Measurements from ENCODE around the gene LANCL1.

DNA sequence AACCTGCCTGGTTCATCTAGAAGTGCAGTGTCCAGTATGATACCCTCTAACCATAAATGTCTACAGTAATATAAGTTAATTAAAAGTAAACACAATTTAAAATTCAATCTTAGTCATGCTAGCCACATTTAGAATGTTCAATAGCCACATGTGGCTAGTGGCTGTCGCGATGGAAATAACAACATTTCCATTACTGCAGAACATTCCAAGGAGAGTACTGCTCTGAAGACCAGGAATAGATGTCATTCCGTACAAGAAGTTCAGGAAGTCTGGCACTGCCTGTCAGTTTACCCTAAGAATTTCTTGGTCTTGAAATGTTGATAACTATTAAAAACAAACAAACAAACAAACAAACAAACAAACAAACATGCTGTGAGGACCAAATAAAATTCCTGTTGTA is 17.2 kb downstream of the LANCL1 start:
- TF ChIP-seq, protein P1, sequence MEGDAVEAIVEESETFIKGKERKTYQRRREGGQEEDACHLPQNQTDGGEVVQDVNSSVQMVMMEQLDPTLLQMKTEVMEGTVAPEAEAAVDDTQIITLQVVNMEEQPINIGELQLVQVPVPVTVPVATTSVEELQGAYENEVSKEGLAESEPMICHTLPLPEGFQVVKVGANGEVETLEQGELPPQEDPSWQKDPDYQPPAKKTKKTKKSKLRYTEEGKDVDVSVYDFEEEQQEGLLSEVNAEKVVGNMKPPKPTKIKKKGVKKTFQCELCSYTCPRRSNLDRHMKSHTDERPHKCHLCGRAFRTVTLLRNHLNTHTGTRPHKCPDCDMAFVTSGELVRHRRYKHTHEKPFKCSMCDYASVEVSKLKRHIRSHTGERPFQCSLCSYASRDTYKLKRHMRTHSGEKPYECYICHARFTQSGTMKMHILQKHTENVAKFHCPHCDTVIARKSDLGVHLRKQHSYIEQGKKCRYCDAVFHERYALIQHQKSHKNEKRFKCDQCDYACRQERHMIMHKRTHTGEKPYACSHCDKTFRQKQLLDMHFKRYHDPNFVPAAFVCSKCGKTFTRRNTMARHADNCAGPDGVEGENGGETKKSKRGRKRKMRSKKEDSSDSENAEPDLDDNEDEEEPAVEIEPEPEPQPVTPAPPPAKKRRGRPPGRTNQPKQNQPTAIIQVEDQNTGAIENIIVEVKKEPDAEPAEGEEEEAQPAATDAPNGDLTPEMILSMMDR (IDR thresholded peaks at IDR 0.05): no peak
- TF ChIP-seq POLR2A (IDR thresholded peaks at IDR 0.05): no peak
